GM19455 (cell line): ENCODE measurements around the gene MUC2.

Source experiments
- ATAC-seq: cut with Tn5 transposase; IDR thresholded peaks from one replicate; pipeline ENCODE4 v1.9.1; 2021; ENCODE audit not compliant: unreplicated experiment

The MUC2 gene

DNA sequence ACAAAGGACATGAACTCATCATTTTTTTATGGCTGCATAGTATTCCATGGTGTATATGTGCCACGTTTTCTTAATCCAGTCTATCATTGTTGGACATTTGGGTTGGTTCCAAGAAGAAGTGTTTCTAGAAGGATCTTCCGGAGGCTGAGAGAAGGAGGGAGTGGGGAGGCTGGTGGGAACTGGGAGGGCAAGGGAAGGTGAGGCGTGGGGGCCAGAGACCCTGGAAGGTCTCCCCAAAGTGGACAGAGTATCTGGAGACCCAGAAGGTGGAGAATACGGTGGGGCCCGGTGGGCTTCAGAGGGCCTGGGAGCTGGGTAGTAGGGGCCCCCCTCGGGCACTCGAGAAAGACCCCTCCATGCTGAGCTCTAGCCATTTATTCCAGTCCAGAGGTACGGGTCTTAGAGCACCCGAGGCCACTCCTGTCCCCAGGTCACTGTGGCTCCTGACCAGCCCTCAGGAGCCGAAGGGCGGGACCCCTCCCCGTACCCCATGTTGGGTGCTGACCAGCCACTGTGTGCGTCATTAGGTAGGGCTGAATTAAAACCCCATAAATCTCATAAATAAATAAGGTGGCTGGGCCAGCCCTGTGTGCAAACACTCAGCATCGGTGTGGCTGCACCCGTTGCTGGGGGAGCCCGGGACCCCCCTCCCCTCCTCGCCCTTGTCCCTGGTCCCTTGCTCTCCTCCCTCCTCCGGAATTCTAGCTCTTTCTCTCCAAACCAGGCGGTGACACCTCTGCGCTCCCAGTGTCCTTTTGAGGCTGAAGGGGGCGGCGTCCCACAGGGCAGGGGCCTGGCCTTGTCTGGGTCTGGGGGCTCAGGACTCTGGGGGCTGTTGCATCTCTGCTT is 44.3 kb downstream of the MUC2 start:
- no peak for ATAC-seq

DNA sequence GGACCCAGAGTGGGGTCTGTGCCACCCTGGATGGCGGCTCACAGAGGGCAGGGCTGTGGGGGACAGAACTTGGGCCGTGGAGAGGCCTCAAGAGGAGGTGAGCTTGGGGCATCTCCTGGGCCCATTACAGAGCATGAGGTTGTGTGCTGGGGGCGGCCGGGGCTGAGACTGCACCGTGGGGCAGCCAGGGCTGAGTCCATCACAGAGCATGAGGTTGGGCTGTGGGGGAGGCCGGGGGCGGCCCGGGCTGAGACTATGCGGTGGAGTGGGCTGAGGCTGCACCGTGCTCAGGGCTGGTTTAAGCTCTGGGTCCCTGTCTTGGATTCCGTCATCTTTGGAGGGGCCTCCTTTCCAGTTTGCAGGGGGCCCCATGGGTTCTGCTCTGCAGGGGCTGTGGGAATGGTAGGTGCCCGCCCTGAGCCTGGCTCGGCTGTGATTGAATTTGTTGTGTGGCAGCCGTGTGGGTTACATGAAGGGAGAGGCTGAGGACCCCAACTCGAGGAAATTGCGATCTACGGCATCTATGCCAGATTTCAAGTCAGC is 45.0 kb downstream of the MUC2 start:
- no peak for ATAC-seq

- ATAC-seq: no peak
These were observed 46.1 kb downstream of the MUC2 start for GRCh38 chr11:1120532-1121330.

DNA sequence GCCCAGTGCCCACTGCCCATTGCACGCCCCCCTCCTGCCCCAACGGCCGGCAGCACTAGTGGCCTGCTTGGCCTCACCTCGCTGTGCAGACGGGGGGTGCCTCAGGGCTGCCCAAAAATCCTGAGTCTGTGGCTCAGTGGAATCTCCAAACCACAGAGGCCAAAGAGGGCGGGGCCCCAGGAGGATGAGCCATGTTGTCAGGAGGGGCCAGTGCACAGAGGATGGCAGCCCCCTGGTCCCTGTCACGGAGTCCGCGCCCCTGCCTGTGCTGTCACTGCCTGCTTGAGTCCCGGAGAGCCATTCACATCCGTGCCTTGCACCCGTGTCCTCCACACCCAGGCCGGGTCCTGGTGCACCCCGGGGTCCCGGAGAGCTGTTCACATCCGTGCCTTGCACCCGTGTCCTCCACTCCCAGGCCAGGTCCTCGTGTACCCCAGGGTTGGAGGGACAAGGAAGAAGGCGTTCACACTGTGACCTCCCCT is 46.7 kb downstream of the MUC2 start:
- ATAC-seq: no peak

DNA sequence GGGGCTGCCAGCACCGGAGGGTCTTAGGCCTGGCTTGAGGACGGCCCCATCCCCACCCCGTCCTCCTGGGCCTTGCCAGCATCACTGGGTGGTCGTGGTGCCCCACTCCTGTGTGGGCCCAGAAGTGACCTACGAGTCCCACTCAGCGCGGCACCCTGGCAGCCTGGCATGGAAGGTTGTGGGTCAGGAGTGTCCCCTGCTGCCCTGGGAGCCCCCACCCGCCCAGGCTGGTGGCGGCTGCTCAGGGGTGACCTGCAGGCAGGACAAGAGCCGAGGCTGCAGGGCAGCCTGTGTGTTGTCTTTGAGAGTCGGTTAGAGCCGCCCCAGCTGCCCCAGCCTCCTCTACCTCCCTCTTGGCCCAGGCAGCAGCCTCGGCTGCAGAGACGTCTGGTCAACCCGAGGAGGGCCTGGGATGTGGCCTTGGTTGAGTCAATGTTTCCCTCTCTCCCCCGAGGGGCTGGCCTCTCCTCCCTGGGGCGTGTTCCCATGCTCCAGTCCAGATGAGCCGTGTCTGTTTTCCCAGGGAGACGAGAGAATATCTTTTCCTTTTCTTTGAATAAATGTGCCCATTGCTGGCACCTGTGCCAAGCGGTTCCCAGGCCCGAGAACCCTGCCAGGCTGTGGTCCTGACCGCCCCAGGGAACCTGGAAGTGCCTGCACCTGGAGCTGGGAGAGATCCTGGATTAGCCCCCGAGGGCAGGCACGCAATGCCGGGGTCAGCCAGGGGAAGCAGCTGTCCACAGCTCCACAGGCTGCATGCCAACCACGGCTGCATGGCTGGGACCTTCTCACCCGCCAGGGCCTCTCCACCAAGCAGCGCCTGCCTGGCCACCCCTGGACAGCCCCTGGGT is 47.4 kb downstream of the MUC2 start:
- ATAC-seq: no peak

DNA sequence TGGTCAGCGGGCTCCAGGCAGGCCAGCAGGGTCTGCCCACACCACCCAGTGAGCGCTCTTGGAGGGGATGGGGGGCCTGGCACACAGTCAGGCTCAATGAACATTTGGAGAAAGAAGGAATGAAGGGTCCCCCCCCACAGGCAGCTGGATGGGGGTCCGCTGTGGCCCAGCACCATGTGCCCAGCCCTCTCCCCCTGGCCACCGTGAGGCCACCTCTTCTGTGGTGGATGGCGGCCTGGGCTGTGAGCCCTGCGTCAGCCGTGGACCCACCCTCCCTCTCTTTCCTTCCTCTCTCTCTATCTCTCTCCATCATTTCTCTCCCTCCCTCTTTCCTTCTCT is 48.0 kb downstream of the MUC2 start:
- no peak for ATAC-seq

DNA sequence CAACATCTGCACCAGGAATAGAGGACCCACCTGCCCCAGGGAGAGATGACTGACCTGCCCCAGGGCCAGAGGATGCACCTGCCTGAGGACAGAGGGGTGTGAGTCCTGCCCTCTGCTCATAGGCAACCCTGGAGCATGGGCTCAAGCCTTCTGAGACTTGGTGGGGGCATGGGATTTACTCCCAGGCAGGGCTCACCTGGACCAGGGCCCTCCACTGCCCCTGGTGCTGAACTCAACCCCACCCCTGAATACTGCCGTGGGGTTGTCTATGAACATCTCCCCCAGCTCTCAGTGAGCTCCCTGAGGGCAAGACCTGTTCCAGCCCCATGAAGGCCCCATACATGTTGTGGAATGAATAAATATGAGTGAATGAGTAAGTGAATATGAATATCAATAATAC is 49.3 kb downstream of the MUC2 start:
- no peak for ATAC-seq
